NCI-H226 (cell line): Measurements from ENCODE around the gene SHROOM2.
A peak's percentile ranks its signal among the peaks of the same experiment; 100 is the strongest.
"Not testable (repeated sequence)": the region's sequence is repeated elsewhere in the genome, so short reads cannot be mapped to it uniquely, and the experiment has no call there.

ENCODE experiments used
- DNase-seq: peaks from one replicate; pipeline ENCODE4 v3.0.0-alpha.2; 2015

SHROOM2 gene, protein sequence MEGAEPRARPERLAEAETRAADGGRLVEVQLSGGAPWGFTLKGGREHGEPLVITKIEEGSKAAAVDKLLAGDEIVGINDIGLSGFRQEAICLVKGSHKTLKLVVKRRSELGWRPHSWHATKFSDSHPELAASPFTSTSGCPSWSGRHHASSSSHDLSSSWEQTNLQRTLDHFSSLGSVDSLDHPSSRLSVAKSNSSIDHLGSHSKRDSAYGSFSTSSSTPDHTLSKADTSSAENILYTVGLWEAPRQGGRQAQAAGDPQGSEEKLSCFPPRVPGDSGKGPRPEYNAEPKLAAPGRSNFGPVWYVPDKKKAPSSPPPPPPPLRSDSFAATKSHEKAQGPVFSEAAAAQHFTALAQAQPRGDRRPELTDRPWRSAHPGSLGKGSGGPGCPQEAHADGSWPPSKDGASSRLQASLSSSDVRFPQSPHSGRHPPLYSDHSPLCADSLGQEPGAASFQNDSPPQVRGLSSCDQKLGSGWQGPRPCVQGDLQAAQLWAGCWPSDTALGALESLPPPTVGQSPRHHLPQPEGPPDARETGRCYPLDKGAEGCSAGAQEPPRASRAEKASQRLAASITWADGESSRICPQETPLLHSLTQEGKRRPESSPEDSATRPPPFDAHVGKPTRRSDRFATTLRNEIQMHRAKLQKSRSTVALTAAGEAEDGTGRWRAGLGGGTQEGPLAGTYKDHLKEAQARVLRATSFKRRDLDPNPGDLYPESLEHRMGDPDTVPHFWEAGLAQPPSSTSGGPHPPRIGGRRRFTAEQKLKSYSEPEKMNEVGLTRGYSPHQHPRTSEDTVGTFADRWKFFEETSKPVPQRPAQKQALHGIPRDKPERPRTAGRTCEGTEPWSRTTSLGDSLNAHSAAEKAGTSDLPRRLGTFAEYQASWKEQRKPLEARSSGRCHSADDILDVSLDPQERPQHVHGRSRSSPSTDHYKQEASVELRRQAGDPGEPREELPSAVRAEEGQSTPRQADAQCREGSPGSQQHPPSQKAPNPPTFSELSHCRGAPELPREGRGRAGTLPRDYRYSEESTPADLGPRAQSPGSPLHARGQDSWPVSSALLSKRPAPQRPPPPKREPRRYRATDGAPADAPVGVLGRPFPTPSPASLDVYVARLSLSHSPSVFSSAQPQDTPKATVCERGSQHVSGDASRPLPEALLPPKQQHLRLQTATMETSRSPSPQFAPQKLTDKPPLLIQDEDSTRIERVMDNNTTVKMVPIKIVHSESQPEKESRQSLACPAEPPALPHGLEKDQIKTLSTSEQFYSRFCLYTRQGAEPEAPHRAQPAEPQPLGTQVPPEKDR (N-terminal part only)

DNA sequence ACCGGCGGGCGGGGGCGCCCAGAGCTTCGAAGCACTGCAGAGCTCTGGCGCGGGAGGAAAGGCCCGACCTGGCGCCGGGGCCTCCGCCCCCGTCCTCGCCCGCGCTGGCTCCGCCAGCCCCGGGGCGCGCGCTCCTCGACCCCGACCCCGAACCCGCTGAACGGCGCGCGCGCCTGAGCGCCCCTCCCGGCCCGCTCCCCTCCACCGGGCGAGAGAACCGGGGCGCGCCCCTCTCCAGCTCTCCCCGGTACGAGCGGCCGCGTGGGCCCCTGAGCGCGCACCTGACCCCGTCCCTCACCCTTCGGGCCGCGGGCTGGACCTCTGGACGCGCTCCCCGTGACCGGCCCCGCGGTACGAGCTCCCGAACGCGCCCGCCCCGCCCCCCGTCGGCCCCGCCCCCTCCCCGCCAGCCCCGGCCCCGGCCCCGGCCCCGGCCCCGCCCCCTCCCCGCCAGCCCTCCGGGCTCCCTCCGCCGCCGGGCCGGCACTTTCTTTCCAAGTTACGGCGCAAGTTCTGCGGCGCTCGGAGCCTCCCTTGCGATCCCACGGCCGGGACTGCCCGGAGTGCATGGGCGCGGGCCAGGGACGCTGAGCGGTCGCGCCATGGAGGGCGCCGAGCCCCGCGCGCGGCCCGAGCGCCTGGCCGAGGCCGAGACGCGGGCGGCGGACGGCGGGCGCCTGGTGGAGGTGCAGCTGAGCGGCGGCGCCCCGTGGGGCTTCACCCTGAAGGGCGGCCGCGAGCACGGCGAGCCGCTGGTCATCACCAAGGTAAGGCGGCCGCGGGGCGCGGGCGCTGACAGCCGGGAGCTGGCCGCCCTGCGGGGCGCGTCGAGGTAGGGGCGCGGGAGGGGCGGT is at the start of gene SHROOM2:
Gene SHROOM2 (plus strand): TSS at position 486 of the 854 bp plus-strand sequence. CDS start 117 bp downstream, at position 603.
- DNase-seq: no peak

DNA sequence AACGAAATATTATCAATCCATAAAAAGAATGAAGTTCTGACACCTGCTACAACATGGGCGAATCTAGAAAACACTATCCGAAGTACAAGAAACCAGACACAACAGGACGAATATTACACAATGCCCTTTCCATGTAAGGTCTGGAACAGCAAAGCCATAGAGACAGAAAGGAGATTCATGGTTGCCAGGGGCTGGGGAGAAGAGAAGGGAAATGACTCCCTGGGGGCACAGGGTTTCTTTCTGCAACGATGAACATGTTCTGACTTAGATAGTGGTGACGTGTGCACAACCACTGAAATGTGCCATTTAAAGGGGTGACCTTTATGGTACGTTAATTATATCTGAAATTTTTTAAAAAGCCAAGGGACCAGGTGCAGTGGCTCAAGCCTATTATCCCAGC is 48.9 kb upstream of the SHROOM2 start:
- no peak for DNase-seq

DNA sequence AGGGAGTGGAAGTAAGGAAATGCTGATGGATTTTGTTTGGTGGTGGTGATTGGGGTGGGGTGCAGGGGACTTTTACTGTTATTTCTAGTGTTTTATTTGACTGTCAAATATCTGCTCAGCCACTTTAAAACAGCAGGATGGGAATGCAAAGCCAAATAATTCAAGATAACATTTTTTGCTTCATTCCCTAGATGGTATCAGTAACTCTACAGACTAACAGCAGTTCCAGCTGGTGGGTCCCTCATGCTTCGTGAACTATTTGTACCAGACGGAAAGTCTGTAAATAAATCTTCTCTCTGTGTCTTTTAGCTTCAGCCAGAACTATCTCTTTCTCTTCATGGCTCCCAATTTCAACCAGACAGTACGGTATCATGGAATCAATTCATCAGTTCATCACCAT is 48.1 kb upstream of the SHROOM2 start:
- DNase-seq: no peak

DNA sequence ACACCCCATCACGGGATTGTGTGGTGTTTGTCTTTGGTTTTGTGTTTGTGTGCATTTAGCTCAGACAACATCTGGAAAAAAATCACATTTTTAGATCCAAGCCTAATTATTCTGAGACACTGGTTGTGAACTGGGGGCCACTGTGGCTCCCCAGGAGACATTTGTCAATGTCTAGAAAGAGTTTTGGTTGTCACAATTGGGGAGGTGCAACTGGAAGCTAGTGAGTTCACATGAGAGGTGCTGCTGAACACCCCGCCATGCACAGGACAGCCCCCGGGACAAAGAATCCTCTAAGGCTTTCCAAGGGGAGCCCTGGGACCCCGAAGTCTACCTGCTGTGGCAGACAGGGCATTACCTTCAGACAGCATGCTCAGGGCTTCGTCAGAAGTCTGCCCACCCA is 47.1 kb upstream of the SHROOM2 start:
- DNase-seq: no peak

DNA sequence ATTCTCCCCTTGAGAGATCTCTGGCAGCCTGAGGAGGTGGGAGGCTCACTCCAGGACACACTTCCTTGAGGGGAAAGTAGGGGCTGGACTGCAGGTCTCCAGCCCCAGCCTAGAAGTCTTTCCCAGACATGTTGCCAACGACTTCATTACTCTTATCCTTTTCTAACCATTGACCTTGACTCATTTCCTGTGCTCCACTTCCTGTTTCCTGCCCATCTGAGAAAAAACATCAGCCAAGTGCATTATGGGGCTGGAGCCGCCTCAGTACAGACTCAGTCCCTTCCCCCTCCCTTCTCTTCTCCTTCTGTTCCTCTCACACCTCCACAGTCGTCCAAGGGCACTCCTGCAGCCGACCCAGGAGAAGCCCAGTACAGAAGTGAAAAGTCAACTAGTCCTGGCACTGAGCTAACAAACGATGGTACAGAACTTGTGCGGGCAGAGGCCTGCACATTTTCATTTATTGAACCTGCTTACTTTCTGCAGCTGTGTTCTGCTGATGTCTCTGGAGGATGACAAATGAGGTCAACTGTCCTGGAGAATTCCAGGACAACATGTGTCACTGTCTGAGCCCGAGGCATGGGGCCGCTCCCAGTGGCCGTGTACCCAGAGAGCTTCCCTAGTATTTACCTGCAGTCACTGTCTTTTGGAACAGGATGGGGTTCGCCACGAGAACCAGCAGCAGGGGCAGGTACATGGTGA is 40.7 kb upstream of the SHROOM2 start:
- peak; percentile 70 for DNase-seq

DNA sequence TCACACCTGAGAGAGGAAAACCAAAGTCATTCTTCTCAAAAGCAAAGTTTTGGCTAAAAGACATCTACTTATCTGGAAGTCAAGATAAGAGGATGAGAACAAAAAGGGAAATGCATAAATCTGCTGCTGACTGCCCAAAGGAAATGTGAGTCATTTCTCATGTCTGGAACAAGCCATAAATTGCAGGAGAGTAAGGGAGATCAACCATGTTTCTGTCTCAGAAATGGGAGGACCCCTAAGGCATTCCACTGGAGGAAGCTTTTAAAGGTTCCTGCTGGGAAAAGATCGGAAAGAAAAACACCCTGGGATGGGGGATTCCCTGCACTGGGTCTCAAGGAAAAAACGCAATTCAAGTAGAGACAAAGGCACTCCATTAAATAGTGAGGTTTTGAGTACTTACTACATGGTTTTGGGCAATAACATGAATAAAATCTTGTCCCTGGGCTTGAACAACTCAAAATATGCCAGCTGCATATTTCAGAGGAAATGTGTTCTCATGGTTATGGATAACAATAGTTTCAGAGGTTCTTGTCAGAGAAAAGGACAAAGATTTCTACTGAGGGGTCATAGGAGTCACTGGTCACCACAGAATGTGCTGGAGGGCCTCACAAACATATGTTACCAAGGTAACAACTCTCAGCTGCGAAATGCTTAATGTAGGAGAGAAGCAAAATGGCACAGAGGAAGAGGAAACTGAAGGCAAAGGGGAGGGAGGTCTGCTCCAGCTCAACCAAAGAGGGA is 39.9 kb upstream of the SHROOM2 start:
- peak; percentile 77 for DNase-seq

DNA sequence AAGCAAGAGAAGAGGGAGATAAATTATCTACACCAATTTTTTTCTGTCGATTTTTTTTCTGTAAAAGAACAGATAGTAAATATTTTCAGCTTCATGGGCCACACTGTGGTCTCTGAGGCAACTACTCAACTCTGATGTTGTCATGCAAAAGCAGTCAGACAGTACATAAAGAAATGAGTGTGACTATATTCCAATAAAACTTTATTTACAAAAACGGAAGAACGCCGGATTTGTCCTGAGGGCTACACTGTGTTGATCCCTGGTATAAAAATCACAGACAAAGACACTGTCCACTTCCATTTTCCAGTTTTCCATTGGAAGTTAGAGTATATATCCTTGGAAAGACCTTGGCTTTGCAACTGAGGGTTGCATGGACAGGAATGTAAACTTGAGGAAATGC is 38.6 kb upstream of the SHROOM2 start:
- no peak for DNase-seq

DNA sequence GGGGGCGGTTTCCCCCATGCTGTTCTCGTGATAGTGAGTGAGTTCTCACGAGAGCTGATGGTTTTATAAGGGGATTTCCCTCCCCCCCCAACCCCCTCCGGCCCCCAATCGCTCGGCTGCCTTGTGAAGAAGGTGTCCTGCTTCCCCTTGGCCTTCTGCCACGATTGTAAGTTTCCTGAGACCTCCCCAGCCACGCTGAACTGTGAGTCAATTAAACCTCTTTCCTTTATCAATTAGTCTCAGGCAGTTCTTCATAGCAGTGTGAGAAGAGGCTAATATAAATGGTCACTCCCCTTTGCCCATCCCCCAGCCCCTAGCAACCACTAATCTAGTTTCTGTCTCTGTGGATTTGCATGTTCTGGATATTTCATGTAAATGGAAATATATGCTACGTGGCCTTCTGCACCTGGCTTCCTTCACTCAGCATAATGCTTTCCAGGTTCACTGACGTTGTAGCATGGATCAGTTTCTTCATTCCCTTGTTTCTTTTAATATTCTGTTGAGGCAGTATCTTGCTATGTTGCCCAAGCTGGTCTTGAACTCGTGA is 37.0 kb upstream of the SHROOM2 start:
- DNase-seq: no peak

DNA sequence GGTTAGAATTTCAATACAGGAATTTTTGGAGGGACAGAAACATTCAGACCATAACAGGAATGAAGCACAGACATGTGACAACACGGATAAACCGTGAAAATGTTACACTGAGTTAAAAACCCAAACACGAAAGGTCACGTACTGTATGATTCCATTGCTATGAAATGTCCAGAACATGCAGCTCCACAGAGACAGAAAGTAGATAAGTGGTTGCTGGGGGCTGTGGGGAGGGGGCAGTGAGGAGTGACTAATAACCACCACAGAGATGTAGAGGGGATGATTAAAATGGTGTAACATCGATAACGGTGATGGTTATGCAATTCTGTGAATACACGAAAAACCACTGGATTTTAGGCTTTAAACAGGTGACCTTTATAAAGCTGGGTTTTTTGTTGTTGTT is 28.9 kb upstream of the SHROOM2 start:
- no peak for DNase-seq

DNA sequence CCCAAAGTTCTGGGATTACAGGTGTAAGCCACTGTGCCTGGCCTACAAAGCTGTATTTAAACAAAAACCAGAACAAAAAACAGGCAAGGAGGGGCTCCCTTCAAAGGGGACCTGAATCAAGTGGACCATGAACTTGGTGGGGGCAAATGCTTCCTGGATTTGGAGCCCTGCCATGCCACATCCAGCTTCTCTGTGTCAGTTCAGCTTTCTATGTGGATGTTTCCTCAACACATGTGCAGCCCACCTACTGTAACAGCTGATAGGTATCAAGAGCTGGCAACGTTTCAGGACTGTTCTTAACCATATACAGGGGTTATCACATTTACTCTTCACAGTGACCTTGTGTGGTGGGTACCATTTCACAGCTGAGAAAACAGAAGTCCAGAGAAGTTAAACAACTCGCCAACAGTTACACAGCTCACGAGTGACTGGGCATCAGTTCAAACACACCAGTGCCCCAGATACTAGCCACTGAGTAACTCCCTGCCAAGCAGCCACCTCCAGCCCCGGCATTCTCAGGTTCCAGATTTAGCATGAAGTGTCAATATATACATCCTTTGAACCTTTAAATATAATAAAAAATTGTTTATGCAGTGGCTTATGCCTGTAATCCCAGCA is 28.1 kb upstream of the SHROOM2 start:
- DNase-seq: no peak

DNA sequence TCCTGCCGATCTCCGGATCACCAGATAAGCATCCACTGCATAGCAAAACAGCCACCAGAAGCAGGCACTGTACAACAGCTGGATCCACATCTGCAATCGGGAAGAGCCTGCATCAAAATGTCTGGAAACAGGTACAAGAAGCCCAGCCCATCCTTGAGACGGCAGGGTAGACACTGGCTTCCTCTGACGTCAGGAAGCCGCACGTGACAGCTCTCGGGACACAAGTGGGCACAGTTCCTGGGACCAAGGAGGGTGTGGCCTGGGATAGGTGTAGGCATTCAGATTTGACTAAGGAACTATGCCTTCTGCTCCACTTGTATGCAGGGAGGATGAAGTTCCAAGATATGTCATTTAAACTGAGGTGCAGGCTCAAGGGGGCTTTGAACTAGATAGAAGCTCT is 26.9 kb upstream of the SHROOM2 start:
- no peak for DNase-seq

DNA sequence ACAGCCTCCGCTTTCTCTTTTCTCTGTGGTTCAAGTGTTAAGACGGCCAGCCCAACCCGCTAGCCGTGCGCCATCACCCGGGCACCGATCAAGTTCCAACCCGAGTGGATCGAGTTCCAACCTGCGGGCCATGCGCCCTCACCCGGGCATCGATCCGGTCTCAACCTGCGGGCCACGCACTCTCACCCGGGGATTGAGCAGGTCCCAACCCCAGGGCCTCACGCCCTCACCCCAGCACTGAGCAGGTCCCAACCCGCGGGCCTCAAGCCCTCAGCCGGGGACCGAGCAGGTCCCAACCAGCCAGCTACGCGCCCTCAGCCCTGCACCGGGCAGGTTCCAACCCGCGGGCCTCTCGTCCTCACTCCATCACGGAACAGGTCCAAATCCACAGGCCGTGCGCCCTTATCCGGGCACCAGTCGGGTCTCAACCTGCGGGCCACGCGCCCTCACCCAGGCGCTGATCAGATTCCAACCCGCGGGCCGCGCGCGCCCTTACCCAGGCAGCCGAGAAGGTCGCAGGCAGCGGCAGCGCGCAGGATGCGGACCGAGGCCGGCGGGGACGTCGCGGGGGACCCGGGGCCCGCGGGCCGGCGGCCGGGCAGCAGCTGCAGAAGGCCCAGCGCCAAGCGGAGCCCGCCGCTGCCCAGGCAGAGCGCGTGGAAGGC is 21.0 kb upstream of the SHROOM2 start:
- DNase-seq: no peak

DNA sequence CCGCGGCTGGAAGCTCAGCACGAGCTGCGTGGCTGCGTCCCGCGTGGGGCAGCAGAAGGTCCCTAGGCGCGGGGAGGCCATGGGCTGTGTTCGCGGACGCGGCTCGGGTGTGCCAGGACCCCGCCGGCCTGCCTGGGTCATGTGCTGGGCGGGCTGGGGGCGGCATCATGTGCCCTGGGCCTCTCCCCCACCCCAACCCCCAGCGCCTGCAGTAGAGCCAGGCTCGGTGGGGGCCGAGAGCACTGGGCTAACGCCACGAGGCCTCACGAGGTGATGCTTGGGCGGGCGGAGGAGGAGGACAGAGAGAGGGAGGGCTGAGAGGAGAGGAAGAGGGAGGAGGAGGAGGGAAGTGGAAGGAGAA is 20.5 kb upstream of the SHROOM2 start, which contains the start of gene GPR143:
Gene GPR143 (minus strand): TSS at position 111 of the 361 bp plus-strand sequence. CDS start 30 bp downstream, at position 81.
- DNase-seq: no peak

DNA sequence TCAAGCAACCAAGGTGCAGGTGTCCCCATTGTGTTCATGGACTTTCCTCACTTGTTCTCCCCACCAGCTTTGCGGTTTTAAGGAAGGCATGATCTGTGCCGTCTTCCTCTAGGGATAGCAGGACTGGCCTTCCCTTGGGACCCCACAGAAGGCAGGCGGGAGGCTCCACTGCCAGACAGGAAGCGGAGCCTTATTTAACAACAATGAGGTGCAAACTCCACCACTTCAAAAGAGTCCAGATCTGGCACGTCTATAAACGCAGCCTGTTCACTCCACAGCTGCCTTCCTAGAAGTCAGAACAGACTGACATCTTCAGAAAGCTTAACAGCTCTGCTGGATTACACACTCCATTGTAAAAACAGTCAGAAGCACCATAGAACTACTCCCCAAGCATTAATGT is 18.9 kb upstream of the SHROOM2 start:
- no peak for DNase-seq

DNA sequence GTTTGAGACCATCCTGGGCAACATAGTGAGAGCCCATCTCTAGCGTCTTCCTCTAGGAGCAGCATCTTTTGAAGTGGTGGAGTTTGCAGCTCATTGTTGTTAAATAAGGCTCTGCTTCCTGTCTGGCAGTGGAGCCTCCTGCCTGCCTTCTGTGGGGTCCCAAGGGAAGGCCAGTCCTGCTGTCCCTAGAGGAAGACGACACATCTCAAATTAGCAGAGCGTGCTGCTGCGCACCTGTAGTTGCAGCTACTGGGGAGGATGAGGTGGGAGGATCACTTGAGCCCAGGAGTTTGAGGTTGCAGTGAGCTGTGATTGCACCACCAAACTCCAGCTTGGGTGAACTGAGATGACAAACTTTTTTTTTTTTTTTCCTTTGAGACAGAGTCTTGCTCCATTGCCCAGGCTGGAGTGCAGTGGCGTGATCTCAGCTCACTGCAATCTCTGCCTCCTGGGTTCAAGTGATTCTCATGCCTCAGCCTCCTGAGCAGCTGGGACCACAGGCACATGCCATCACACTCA is 17.8 kb upstream of the SHROOM2 start:
- DNase-seq: not testable (repeated sequence)

DNA sequence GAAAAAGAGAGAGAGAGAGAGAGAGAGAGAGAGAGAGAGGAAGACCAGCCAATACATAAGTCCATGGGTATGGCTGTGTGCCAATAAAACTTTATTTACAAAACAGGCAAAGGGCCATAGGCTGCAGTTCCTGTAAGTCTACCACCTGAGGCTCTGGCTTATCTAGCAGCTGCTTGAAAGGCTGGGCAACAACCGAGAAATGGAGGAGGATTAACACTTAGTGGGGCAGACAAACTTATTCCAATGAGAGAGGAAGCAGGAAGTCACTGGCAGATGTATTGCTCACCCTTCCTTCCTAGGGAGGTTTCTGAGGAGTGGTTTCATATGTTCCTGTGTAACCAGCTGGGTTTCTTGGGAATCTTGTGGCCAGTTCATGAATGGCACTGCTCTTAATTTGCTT is 15.9 kb upstream of the SHROOM2 start:
- DNase-seq: peak; percentile 5

DNA sequence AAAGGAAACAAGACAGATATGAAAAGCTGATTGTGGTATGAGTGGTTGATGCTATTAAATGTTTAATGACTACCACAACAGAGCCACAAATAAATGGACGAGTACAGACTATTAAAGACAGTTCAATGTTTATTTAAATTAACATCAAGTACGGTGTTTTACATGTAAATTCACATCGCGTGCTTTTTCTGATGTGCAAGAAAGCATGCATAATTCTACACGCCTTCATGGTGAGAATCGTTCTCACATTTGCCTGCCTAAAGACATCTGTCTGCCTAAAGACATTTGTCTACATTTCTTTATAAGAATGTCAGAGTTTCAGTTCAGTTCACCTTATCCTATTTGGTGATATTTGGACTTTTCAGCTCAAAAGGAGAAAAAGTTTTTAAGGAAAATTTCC is 13.3 kb upstream of the SHROOM2 start:
- DNase-seq: no peak

DNA sequence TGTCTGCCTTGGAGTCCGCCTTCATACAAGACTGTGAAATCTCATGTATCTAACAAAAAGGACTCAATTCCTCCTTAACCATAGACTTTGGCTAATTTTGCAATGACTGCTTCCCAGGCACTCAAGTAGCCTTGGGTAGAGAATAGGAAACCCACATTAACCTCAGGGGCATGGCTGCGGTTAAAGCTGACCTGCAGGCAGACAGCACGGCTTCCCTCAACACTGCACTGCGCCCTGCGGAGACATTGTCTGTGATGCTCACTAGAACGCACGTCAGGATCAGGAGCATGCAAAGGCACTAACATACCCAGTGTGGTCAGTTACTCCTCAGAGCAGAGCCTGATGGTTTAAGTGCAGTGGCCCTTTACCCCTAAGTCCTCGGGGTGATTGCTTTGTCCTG is 10.3 kb upstream of the SHROOM2 start:
- no peak for DNase-seq

DNA sequence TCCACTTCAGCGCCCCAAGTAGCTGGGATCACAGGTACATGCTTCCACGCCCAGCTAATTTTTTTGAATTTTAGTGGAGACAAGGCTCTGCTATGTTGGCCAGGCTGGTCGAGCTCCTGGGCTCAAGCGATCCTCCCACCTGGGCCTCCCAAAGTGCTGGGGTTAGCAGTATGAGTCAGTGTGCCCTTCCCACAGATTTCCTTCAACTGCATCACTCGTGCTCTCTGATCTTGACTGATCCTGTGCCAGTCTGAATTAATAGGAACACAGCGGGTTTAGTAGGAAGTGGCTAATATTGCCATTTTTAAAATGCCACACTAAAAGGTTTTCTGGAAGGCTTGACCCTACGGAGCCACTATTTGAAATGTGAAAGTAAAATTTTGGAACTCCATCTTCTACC is 4.3 kb upstream of the SHROOM2 start:
- peak; percentile 45 for DNase-seq
